Endothelial cell (in vitro differentiated cells): ENCODE results near the gene SPON1. TPM values are rescaled to one million over a fixed set of nuclear protein-coding genes. Genes with fewer than 3 reads are reported as not detected.
A peak's percentile ranks its signal among the peaks of the same experiment; 100 is the strongest.

ENCODE experiments used
- DNase-seq: peaks from one replicate; pipeline ENCODE4 v3.0.0; 2021; ENCODE audit warnings: low spot score
- H3K27ac Mint-ChIP-seq: one replicate; pipeline ENCODE4 v1.8.0; 2021; ENCODE audit warnings: mixed read lengths, inconsistent platforms; ENCODE audit not compliant: unreplicated experiment
- H3K27me3 Mint-ChIP-seq: one replicate; pipeline ENCODE4 v1.8.0; 2021; ENCODE audit warnings: mild to moderate bottlenecking, moderate library complexity, mixed read lengths, inconsistent platforms; ENCODE audit not compliant: unreplicated experiment
- H3K36me3 Mint-ChIP-seq: one replicate; pipeline ENCODE4 v1.8.0; 2021; ENCODE audit warnings: mild to moderate bottlenecking, low read depth, mixed read lengths, inconsistent platforms; ENCODE audit not compliant: unreplicated experiment
- H3K4me1 Mint-ChIP-seq: one replicate; pipeline ENCODE4 v1.8.0; 2021; ENCODE audit warnings: mild to moderate bottlenecking, mixed read lengths, inconsistent platforms; ENCODE audit not compliant: unreplicated experiment
- H3K4me3 Mint-ChIP-seq: one replicate; pipeline ENCODE4 v1.8.0; 2021; ENCODE audit warnings: mild to moderate bottlenecking, mixed read lengths, inconsistent platforms; ENCODE audit not compliant: unreplicated experiment
- H3K9me3 Mint-ChIP-seq: one replicate; pipeline ENCODE4 v1.8.0; 2021; ENCODE audit warnings: mixed read lengths, inconsistent platforms; ENCODE audit not compliant: unreplicated experiment
- CTCF ChIP-seq: fragments of 200-600 bp; sonication (generic); IDR thresholded peaks from one replicate; pipeline ENCODE4 v1.5.0; 2021; ENCODE audit warnings: antibody characterized with exemption; ENCODE audit not compliant: unreplicated experiment
- total RNA-seq: library from RNA; stranded (reverse); fragmentation: NEBNext Ultra II Directional; extraction: Animal tissue kit (Norgen Biotek cat#: 25700); gene quantifications from one replicate; pipeline ENCODE4 v1.2.1, GENCODE V29; 2021; ENCODE audit not compliant: unreplicated experiment

The SPON1 gene
- total RNA-seq, 1 donor from 2014 or later = 120 TPM

- H3K4me1 Mint-ChIP-seq = peaks cover 4% of the 10 kb centered on the region
These were observed 80.4 kb downstream of the SPON1 start for GRCh38 chr11:14042686-14043465.

GRCh38 chr11:14044916-14045315, 82.4 kb downstream of the SPON1 start:
- no peaks in the 10 kb centered on the region for H3K27me3 Mint-ChIP-seq
- H3K4me1 Mint-ChIP-seq = no peaks in the 10 kb centered on the region
- DNase-seq = no peak
- no peak for TF ChIP-seq CTCF
- no peak overlapping the region for H3K27ac Mint-ChIP-seq
- H3K9me3 Mint-ChIP-seq = no peaks in the 10 kb centered on the region
- no peak overlapping the region for H3K4me3 Mint-ChIP-seq
- H3K36me3 Mint-ChIP-seq = peaks cover 21% of the 10 kb centered on the region

More at GRCh38 chr11:14042686-14043465, 80.4 kb downstream of the SPON1 start:
- no peak overlapping the region for H3K4me3 Mint-ChIP-seq
- TF ChIP-seq CTCF = no peak
- peaks cover 15% of the 10 kb centered on the region for H3K36me3 Mint-ChIP-seq
- no peak for DNase-seq
- H3K9me3 Mint-ChIP-seq = no peaks in the 10 kb centered on the region
- no peak overlapping the region for H3K27ac Mint-ChIP-seq
- no peaks in the 10 kb centered on the region for H3K27me3 Mint-ChIP-seq

GRCh38 chr11:14045417-14045816, 82.9 kb downstream of the SPON1 start:
- Mint-ChIP-seq H3K27me3 (no peaks in the 10 kb centered on the region), H3K4me3 (no peak overlapping the region), H3K27ac (no peak overlapping the region), H3K9me3 (no peaks in the 10 kb centered on the region), H3K36me3 (peaks cover 24% of the 10 kb centered on the region), H3K4me1 (no peaks in the 10 kb centered on the region)
- TF ChIP-seq CTCF = no peak
- DNase-seq = no peak

GRCh38 chr11:14052198-14052597, 89.7 kb downstream of the SPON1 start:
- no peak overlapping the region for H3K4me3 Mint-ChIP-seq
- no peaks in the 10 kb centered on the region for H3K4me1 Mint-ChIP-seq
- H3K9me3 Mint-ChIP-seq = no peaks in the 10 kb centered on the region

More at GRCh38 chr11:14052198-14052597, 89.7 kb downstream of the SPON1 start:
- H3K27ac Mint-ChIP-seq = peak overlapping the region; percentile 37
- no peaks in the 10 kb centered on the region for H3K27me3 Mint-ChIP-seq
- peaks cover 25% of the 10 kb centered on the region for H3K36me3 Mint-ChIP-seq
- DNase-seq = no peak
- no peak for TF ChIP-seq CTCF
